ENCODE measurements around the gene AKIRIN1. TPM values are rescaled to one million over a fixed set of nuclear protein-coding genes. Genes with fewer than 3 reads are reported as not detected.
"Not testable (repeated sequence)": the region's sequence is repeated elsewhere in the genome, so short reads cannot be mapped to it uniquely, and the experiment has no call there.

The AKIRIN1 gene
- total RNA-seq, 1 experiment from 2014 or later: 68.4 TPM

DNA sequence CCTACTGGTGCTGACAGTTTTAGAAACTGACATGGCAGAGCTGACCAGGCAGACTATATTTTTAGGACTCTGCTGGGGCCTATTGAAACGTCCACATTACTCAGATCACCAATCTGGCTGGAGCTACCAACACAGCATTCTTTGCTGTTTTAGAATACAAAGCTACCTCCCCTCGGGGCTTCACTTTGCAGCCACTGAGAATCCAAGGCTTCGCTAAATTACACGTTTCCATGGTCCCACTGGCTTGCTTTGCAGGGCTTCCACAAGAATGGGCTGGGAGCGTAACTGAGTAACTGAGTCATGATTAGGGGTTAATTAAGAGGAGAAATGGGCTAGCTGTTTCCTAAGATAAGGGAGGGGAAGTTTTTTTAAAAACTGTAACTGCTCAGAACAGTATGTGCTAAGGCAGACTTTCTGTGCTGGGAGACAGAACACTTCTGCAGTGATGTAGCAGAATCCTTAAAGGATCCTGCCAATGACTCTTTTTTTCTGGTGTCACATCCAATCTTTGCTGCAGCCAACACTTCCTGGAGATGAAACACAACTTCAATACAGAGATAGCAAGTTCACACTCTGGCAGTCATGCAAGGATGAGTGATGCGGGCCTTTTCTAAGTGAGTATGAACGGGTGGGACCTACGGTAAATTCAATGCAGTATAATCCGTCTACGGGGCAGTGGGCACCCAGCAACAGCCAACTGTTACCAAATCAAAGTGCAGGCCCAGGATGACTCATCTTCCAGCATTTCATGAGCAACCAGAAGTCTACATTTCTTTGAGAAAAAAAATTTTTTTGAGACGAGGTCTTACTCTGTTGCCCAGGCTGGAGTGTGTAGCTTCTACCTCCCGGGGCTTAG is 56.5 kb downstream of the AKIRIN1 start:
- Histone ChIP-seq H3K4me3 (ENCODE audit: low read depth, low read length) (no peak overlapping the region), H3K27me3 (replicated peaks; ENCODE audit: control insufficient read depth, insufficient read depth, low read length) (no peaks in the 10 kb centered on the region), H3K9me3 (no peaks in the 10 kb centered on the region), H3K36me3 (ENCODE audit: control insufficient read depth, insufficient read depth, low read length) (no peaks in the 10 kb centered on the region), H3K4me1 (no peaks in the 10 kb centered on the region)
- Mint-ChIP-seq H3K36me3 (ENCODE audit: insufficient read depth, unreplicated experiment) (peaks cover 13% of the 10 kb centered on the region), H3K4me1 (ENCODE audit: low read depth, unreplicated experiment) (no peaks in the 10 kb centered on the region), H3K9me3 (ENCODE audit: unreplicated experiment) (no peaks in the 10 kb centered on the region), H3K27ac (ENCODE audit: unreplicated experiment) (no peak overlapping the region), H3K4me3 (ENCODE audit: unreplicated experiment) (no peak overlapping the region), H3K27me3 (ENCODE audit: insufficient read depth, unreplicated experiment) (no peaks in the 10 kb centered on the region)
- POLR2A ChIA-PET: no interaction called here
- no peak for DNase-seq
- TF ChIP-seq, protein P1, sequence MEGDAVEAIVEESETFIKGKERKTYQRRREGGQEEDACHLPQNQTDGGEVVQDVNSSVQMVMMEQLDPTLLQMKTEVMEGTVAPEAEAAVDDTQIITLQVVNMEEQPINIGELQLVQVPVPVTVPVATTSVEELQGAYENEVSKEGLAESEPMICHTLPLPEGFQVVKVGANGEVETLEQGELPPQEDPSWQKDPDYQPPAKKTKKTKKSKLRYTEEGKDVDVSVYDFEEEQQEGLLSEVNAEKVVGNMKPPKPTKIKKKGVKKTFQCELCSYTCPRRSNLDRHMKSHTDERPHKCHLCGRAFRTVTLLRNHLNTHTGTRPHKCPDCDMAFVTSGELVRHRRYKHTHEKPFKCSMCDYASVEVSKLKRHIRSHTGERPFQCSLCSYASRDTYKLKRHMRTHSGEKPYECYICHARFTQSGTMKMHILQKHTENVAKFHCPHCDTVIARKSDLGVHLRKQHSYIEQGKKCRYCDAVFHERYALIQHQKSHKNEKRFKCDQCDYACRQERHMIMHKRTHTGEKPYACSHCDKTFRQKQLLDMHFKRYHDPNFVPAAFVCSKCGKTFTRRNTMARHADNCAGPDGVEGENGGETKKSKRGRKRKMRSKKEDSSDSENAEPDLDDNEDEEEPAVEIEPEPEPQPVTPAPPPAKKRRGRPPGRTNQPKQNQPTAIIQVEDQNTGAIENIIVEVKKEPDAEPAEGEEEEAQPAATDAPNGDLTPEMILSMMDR (IDR thresholded peaks at IDR 0.05; ENCODE audit: insufficient read depth in 1 of 2, low read depth in 1 of 2, low read length in 1 of 2, severe bottlenecking in 1 of 2, unreplicated experiment in 1 of 2): no peak
- intact Hi-C loops (cut with micrococcal nuclease; ENCODE audit: unreplicated experiment): no loop called here
- no TSS peak for BruUV-seq (replicated peaks)
- CTCF ChIA-PET: no interaction called here

DNA sequence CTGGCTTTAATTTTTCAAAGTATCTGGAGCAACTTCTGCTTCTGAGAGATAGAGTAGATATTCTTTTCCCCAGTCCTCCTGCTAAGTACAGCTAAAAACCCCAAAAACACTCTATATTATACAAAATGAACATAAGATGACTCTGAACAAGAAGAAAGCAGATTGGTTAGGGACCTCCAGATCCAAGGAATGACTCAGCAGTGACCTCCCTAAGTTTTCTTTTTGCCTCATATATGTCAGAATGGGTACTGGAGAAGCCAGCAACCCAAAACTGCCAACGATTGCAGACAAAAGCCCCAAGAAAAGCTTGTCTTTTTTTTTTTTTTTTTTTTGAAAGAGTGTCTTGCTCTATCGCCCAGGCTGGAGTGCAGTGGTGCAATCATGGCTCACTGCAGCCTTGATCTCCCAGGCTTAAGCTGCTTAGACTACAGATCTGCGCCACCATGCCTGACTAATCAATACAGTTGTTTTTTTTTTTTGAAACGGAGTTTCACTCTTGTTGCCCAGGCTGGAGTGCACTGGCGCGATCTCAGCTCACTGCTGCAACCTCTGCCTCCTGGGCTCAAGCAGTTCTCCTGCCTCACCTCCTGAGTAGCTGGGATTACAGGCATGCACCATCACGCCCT is 57.8 kb downstream of the AKIRIN1 start:
- Histone ChIP-seq H3K27me3 (replicated peaks; ENCODE audit: control insufficient read depth, insufficient read depth, low read length) (no peaks in the 10 kb centered on the region), H3K36me3 (ENCODE audit: control insufficient read depth, insufficient read depth, low read length) (no peaks in the 10 kb centered on the region), H3K4me3 (ENCODE audit: low read depth, low read length) (no peak overlapping the region), H3K4me1 (no peaks in the 10 kb centered on the region), H3K9me3 (no peaks in the 10 kb centered on the region)
- Mint-ChIP-seq H3K27me3 (ENCODE audit: insufficient read depth, unreplicated experiment) (no peaks in the 10 kb centered on the region), H3K27ac (ENCODE audit: unreplicated experiment) (no peak overlapping the region), H3K4me1 (ENCODE audit: low read depth, unreplicated experiment) (no peaks in the 10 kb centered on the region), H3K4me3 (ENCODE audit: unreplicated experiment) (no peak overlapping the region), H3K9me3 (ENCODE audit: unreplicated experiment) (no peaks in the 10 kb centered on the region), H3K36me3 (ENCODE audit: insufficient read depth, unreplicated experiment) (peaks cover 6% of the 10 kb centered on the region)
- CTCF ChIA-PET: no interaction called here
- BruUV-seq (replicated peaks): no TSS peak
- POLR2A ChIA-PET: no interaction called here
- no peak for DNase-seq
- TF ChIP-seq, protein P1 (IDR thresholded peaks at IDR 0.05; ENCODE audit: insufficient read depth in 1 of 2, low read depth in 1 of 2, low read length in 1 of 2, severe bottlenecking in 1 of 2, unreplicated experiment in 1 of 2): no peak
- intact Hi-C loops (cut with micrococcal nuclease; ENCODE audit: unreplicated experiment): no loop called here

DNA sequence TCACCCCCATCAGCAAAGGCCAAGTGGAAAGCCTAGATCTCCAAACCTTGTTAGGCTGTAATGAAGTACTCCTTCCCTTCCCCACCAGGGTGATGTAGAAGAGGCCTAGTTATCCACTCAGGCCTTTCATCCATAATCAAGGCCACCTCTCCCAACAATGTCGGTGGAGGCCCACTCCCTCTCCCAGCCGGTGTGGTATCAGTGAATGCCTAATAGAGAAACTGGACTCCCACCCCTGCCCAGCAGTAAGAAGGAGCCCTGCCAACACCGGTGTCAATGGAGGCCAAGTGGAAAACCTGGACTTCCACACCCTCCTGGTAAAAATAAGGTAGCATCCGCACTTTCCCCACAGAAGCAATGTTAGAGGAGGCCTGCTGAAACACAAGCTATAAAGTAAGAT is 58.9 kb downstream of the AKIRIN1 start:
- ChIA-PET CTCF (no interaction called here), POLR2A (no interaction called here)
- no peaks in the 10 kb centered on the region for H3K27me3 ChIP-seq (replicated peaks; ENCODE audit: control insufficient read depth, insufficient read depth, low read length)
- H3K27me3 Mint-ChIP-seq (ENCODE audit: insufficient read depth, unreplicated experiment): no peaks in the 10 kb centered on the region
- no peak overlapping the region for H3K27ac Mint-ChIP-seq (ENCODE audit: unreplicated experiment)
- H3K9me3 ChIP-seq: no peaks in the 10 kb centered on the region
- peaks cover 6% of the 10 kb centered on the region for H3K36me3 Mint-ChIP-seq (ENCODE audit: insufficient read depth, unreplicated experiment)
- intact Hi-C loops (cut with micrococcal nuclease; ENCODE audit: unreplicated experiment): no loop called here
- H3K9me3 Mint-ChIP-seq (ENCODE audit: unreplicated experiment): no peaks in the 10 kb centered on the region
- no TSS peak for BruUV-seq (replicated peaks)
- H3K4me3 Mint-ChIP-seq (ENCODE audit: unreplicated experiment): no peak overlapping the region
- H3K4me3 ChIP-seq (ENCODE audit: low read depth, low read length): no peak overlapping the region
- no peak for DNase-seq
- no peaks in the 10 kb centered on the region for H3K4me1 Mint-ChIP-seq (ENCODE audit: low read depth, unreplicated experiment)
- TF ChIP-seq, protein P1 (IDR thresholded peaks at IDR 0.05; ENCODE audit: insufficient read depth in 1 of 2, low read depth in 1 of 2, low read length in 1 of 2, severe bottlenecking in 1 of 2, unreplicated experiment in 1 of 2): no peak
- no peaks in the 10 kb centered on the region for H3K4me1 ChIP-seq
- no peaks in the 10 kb centered on the region for H3K36me3 ChIP-seq (ENCODE audit: control insufficient read depth, insufficient read depth, low read length)

DNA sequence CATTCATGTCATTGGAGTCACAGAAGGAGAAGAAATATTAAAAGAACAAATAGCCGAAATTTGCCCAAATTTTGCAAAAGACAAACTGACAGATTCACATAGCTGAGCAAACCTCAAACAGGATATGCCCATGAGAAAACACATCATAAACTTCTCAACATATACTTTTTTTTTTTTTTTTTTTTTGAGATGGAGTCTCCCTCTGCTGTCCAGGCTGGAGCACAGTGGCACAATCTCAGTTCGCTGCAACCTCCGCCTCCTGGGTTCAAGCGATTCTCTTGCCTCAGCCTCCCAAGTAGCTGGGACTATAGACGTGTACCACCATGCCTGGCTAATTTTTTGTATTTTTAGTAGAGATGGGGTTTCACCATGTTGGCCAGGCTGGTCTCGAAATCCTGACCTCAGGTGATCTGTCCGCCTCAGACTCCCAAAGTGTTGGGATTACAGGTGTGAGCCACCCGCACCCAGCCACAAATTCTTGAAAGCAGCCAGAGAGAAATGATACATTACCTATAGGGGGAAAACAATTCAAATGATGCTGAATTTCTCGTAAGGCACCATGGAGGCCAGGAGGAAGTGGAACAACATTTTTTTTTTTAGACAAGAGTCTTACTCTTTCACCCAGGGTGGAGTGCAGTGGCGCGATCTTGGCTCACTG is 60.2 kb downstream of the AKIRIN1 start:
- H3K9me3 Mint-ChIP-seq (ENCODE audit: unreplicated experiment); H3K4me3 ChIP-seq (ENCODE audit: low read depth, low read length); POLR2A ChIA-PET; H3K27me3 Mint-ChIP-seq (ENCODE audit: insufficient read depth, unreplicated experiment); H3K4me3 Mint-ChIP-seq (ENCODE audit: unreplicated experiment); H3K27me3 ChIP-seq (replicated peaks; ENCODE audit: control insufficient read depth, insufficient read depth, low read length); H3K9me3 ChIP-seq; H3K4me1 Mint-ChIP-seq (ENCODE audit: low read depth, unreplicated experiment); H3K36me3 Mint-ChIP-seq (ENCODE audit: insufficient read depth, unreplicated experiment); DNase-seq; H3K27ac Mint-ChIP-seq (ENCODE audit: unreplicated experiment); H3K36me3 ChIP-seq (ENCODE audit: control insufficient read depth, insufficient read depth, low read length); intact Hi-C loops (cut with micrococcal nuclease; ENCODE audit: unreplicated experiment); BruUV-seq (replicated peaks); H3K4me1 ChIP-seq: not testable (repeated sequence)
- CTCF ChIA-PET: interaction anchor here (0.7 kb wide), 1 partner anchor 641 kb away, joined by 3 read pairs; no protein-coding TSS in a partner anchor
